BJ (cell line): ENCODE measurements around the gene PDZK1. TPM values are rescaled to one million over a fixed set of nuclear protein-coding genes. Genes with fewer than 3 reads are reported as not detected.

Experiments
- CTCF ChIA-PET: fragments of 350-600 bp; formaldehyde crosslinking; extraction: SDS; loops from one replicate; lab custom pipeline; 2021; ENCODE audit warnings: antibody characterized with exemption, inconsistent platforms; lab: Yijun Ruan, JAX
- POLR2A ChIA-PET: fragments of 300-600 bp; sonication (Branson Sonifier 250); formaldehyde crosslinking; extraction: SDS; loops from one replicate; lab custom pipeline; 2021; ENCODE audit warnings: antibody characterized with exemption; lab: Charles Lee
- DNase-seq: peaks from one replicate; pipeline ENCODE4 v3.0.0-alpha.2; 2011; ENCODE audit warnings: low read depth
- H3K27me3 ChIP-seq: 2 replicates; pipeline ENCODE4 v1.6.0; 2011; ENCODE audit warnings: low read length; ENCODE audit not compliant: control insufficient read depth, insufficient read depth
- H3K36me3 ChIP-seq: 2 replicates; pipeline ENCODE4 v1.5.1; 2011; ENCODE audit warnings: low read length; ENCODE audit not compliant: control insufficient read depth, insufficient read depth
- H3K4me3 ChIP-seq: 2 replicates; pipeline ENCODE4 v1.5.1; 2011; ENCODE audit warnings: low read depth, mild to moderate bottlenecking, control low read depth, low read length
- polyA plus RNA-seq: library from polyadenylated mRNA; depleted of rRNA; stranded (reverse); fragments of >200 nt; gene quantifications from 2 replicates; pipeline ENCODE4 v1.2.3, GENCODE V29; 2011
- TF ChIP-seq, protein P1 (sequence below): IDR thresholded peaks from 2 replicates; pipeline ENCODE4 v1.5.1; 2011; ENCODE audit warnings: low read depth, mild to moderate bottlenecking, control low read depth, inconsistent platforms, low read length, moderate library complexity; ENCODE audit not compliant: insufficient read depth

Gene PDZK1
- polyA plus RNA-seq, 1 experiment: 0.15 TPM

DNA sequence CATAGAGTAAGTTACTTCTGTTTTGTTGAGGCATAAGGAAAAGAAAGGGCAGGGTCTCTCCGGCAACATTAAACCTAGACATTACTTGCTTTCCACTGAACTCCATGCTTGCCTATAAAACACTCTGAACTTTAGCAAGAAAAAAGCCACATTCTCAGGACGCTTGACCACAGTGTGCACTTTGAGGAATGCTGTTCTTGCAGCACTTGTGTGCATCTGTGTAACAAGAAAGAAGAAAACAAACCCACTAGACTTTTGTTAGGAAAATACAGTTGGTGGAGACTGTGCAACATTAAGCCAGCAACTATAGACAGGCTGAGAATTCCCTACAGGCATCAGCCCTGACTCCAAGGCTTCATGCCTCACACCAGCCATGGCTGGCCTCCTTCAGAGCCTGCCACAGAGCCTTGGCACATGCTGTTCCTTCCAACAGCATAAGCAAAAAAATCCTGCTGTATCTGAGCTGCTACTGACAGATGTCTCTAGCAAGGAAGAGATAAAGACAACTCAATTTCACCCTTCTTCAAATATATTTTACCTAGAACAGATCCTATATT lies 5.8 kb downstream of the PDZK1 start:
- DNase-seq: no peak
- POLR2A ChIA-PET: interaction anchor here (0.5 kb wide), 1 partner anchor 10 kb away, joined by 4 read pairs; no protein-coding TSS in a partner anchor
- Histone ChIP-seq H3K4me3 (no peak overlapping the region), H3K27me3 (no peaks in the 10 kb centered on the region), H3K36me3 (no peaks in the 10 kb centered on the region)
- CTCF ChIA-PET: no interaction called here
- TF ChIP-seq, protein P1, sequence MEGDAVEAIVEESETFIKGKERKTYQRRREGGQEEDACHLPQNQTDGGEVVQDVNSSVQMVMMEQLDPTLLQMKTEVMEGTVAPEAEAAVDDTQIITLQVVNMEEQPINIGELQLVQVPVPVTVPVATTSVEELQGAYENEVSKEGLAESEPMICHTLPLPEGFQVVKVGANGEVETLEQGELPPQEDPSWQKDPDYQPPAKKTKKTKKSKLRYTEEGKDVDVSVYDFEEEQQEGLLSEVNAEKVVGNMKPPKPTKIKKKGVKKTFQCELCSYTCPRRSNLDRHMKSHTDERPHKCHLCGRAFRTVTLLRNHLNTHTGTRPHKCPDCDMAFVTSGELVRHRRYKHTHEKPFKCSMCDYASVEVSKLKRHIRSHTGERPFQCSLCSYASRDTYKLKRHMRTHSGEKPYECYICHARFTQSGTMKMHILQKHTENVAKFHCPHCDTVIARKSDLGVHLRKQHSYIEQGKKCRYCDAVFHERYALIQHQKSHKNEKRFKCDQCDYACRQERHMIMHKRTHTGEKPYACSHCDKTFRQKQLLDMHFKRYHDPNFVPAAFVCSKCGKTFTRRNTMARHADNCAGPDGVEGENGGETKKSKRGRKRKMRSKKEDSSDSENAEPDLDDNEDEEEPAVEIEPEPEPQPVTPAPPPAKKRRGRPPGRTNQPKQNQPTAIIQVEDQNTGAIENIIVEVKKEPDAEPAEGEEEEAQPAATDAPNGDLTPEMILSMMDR: no peak

DNA sequence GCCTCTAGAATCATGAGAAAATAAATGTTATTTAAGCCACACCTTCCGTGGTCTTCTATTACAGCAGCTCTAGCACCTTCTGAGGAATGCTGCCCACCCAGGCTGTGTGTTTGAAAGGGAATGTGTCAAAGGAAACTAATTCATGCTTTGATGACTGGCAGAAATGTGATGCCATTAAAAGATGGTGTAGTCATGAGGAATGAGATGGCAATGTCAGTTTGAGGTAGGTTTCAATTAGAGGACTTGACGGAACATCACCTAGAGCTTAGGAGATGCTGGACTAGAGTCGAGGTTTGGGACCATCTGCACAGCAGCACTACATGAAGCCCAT lies 10.6 kb downstream of the PDZK1 start:
- TF ChIP-seq, protein P1: no peak
- H3K4me3 ChIP-seq: no peak overlapping the region
- ChIA-PET CTCF (interaction anchor here (1.5 kb wide), 1 partner anchor 24 kb away, joined by 4 read pairs; no protein-coding TSS in a partner anchor), POLR2A (no interaction called here)
- no peaks in the 10 kb centered on the region for H3K27me3 ChIP-seq
- H3K36me3 ChIP-seq: no peaks in the 10 kb centered on the region
- no peak for DNase-seq

DNA sequence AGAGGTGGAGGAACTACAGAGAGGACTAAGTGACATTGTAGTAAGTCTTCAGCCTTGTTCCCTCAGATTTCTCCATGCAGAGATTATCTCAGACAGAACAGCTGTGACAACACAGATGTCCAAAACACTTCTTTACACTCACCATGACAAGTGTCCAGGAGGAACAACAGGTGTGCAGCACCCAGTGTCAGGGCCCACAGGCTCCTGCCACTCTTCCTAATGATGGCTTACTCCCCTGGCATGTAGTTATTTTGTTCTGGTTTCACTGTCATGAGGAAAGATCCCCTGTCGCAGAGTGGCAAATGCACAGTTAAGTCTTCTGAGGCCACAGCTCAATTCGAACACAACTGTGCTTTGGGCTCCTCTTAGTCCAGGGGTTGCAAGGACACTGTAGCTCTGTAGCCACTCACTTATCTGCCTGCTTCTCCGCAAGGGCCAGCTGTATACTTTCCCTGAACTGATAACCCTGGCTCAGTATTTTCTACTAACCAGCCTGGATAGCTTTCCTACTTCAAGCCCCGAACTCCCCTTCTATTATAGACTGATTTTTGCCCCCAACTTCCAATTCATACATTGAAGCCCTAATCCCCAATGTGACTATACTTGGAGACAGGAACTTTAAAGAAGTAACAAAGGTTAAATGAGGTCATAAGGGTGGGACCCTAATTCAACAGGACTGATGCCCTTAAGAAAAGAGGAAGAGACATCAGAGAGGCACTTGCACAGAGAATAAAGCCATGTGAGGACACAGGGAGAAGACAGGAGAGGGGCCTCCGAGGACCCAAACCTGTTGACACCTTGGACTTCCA lies 11.1 kb downstream of the PDZK1 start:
- Histone ChIP-seq H3K27me3 (no peaks in the 10 kb centered on the region), H3K4me3 (no peak overlapping the region), H3K36me3 (no peaks in the 10 kb centered on the region)
- TF ChIP-seq, protein P1: no peak
- ChIA-PET POLR2A (no interaction called here), CTCF (interaction anchor here (1.5 kb wide), 1 partner anchor 25 kb away, joined by 4 read pairs; no protein-coding TSS in a partner anchor)
- DNase-seq: no peak

DNA sequence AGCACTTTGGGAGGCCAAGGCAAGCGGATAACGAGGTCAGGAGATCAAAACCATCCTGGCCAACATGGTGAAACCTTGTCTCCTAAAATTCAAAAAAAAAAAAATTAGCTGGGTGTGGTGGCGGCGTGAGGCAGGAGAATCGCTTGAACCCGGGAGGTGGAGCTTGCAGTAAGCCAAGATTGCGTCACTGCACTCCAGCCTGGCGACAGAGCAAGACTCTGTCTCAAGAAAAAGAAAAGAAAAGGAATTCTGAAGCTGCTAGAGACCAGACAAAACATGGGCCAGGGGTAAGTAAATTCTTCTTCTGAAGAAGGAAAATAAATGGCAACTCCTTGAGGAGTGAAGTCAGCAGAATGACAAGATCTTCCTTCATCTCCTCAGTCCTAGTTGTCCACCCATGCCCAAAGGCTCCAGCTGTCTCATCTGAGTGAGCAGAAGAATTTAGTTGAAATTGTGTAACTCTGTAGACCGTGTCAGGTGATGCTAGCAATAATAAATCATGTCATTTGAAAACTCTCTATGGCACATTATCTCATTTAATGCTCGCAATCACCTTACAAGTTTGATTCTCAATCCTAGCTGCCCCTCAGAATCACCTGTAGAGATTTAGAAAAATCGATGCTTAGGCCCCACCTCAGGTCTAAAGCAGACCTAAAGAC lies 14.3 kb downstream of the PDZK1 start:
- DNase-seq: no peak
- Histone ChIP-seq H3K4me3 (no peak overlapping the region), H3K27me3 (no peaks in the 10 kb centered on the region), H3K36me3 (no peaks in the 10 kb centered on the region)
- TF ChIP-seq, protein P1: no peak
- ChIA-PET POLR2A (no interaction called here), CTCF (interaction anchor here (1.0 to 1.2 kb wide), 2 partner anchors 10 to 28 kb away, joined by 3 read pairs; no protein-coding TSS in a partner anchor)
